Karpas-422 (cell line): Measurements from ENCODE around the gene PCDHB8. TPM values are rescaled to one million over a fixed set of nuclear protein-coding genes. Genes with fewer than 3 reads are reported as not detected.

Experiments used
- total RNA-seq: library from RNA; depleted of rRNA; stranded (reverse); fragments of >200 nt; shearing (Covaris generic); gene quantifications from 2 replicates; pipeline ENCODE4 v1.2.3, GENCODE V29; 2014; ENCODE audit warnings: low replicate concordance; rRNA removed

PCDHB8 gene
- total RNA-seq, 1 experiment from 2014 or later: not detected

Other genes with a start within 250 kb of the PCDHB8 start
- gene PCDHAC2, start 211.3 kb upstream of the PCDHB8 start, total RNA-seq: not detected in 2 replicates
- gene PCDHB1, start 126.4 kb upstream of the PCDHB8 start, total RNA-seq: not detected in 2 replicates
- not detected in 2 replicates for gene PCDHB2, start 83.2 kb upstream of the PCDHB8 start, total RNA-seq
- gene PCDHB3, start 77.3 kb upstream of the PCDHB8 start, total RNA-seq: not detected in 2 replicates
- not detected in 2 replicates for gene PCDHB4, start 56.0 kb upstream of the PCDHB8 start, total RNA-seq
- not detected in 2 replicates for gene PCDHB5, start 42.6 kb upstream of the PCDHB8 start, total RNA-seq
- gene PCDHB6, start 27.7 kb upstream of the PCDHB8 start, total RNA-seq: not detected in 2 replicates
- not detected in 2 replicates for gene PCDHB7, start 5.1 kb upstream of the PCDHB8 start, total RNA-seq
- 0.04 and 0.54 TPM in 2 replicates for gene PCDHB16, start 4.6 kb downstream of the PCDHB8 start, total RNA-seq
- 0.11 and 0.29 TPM in 2 replicates for gene PCDHB9, start 9.4 kb downstream of the PCDHB8 start, total RNA-seq
- 0.11 TPM in 1 of 2 replicates, not detected in the other for gene PCDHB10, start 14.6 kb downstream of the PCDHB8 start, total RNA-seq
- gene PCDHB11, start 21.8 kb downstream of the PCDHB8 start, total RNA-seq: not detected in 2 replicates
- not detected in 2 replicates for gene PCDHB12, start 30.9 kb downstream of the PCDHB8 start, total RNA-seq
- gene PCDHB13, start 36.1 kb downstream of the PCDHB8 start, total RNA-seq: 0.19 and 0.69 TPM in 2 replicates
- 0.48 and 0.90 TPM in 2 replicates for gene PCDHB14, start 45.6 kb downstream of the PCDHB8 start, total RNA-seq
- gene PCDHB15, start 67.6 kb downstream of the PCDHB8 start, total RNA-seq: 0.25 TPM in 1 of 2 replicates, not detected in the other
- gene SLC25A2, start 126.3 kb downstream of the PCDHB8 start, total RNA-seq: 0.65 and 0.82 TPM in 2 replicates
- gene TAF7, start 143.0 kb downstream of the PCDHB8 start, total RNA-seq: 70.0 and 85.9 TPM in 2 replicates
- 0.48 and 1.2 TPM in 2 replicates for gene PCDHGA1, start 152.7 kb downstream of the PCDHB8 start, total RNA-seq
- 0.04 TPM in 1 of 2 replicates, not detected in the other for gene PCDHGA2, start 161.0 kb downstream of the PCDHB8 start, total RNA-seq
- not detected in 2 replicates for gene PCDHGA3, start 166.0 kb downstream of the PCDHB8 start, total RNA-seq
- gene PCDHGB1, start 172.3 kb downstream of the PCDHB8 start, total RNA-seq: 14.0 and 15.3 TPM in 2 replicates
- gene PCDHGA4, start 177.2 kb downstream of the PCDHB8 start, total RNA-seq: 11.1 and 13.5 TPM in 2 replicates
- gene PCDHGB2, start 182.2 kb downstream of the PCDHB8 start, total RNA-seq: 9.8 and 11.5 TPM in 2 replicates
- gene PCDHGA5, start 186.4 kb downstream of the PCDHB8 start, total RNA-seq: 8.8 and 9.7 TPM in 2 replicates
- gene PCDHGB3, start 192.5 kb downstream of the PCDHB8 start, total RNA-seq: 19.5 and 22.7 TPM in 2 replicates
- gene PCDHGA6, start 196.1 kb downstream of the PCDHB8 start, total RNA-seq: 10.9 and 14.5 TPM in 2 replicates
- 8.4 and 11.5 TPM in 2 replicates for gene PCDHGA7, start 205.0 kb downstream of the PCDHB8 start, total RNA-seq
- 6.3 and 10.0 TPM in 2 replicates for gene PCDHGB4, start 209.9 kb downstream of the PCDHB8 start, total RNA-seq
- gene PCDHGA8, start 214.8 kb downstream of the PCDHB8 start, total RNA-seq: 8.8 and 9.6 TPM in 2 replicates
- 17.0 and 26.4 TPM in 2 replicates for gene PCDHGB5, start 220.2 kb downstream of the PCDHB8 start, total RNA-seq
- 13.0 and 15.7 TPM in 2 replicates for gene PCDHGA9, start 225.0 kb downstream of the PCDHB8 start, total RNA-seq
- gene PCDHGB6, start 230.2 kb downstream of the PCDHB8 start, total RNA-seq: 5.5 and 8.8 TPM in 2 replicates
- 8.5 and 11.2 TPM in 2 replicates for gene PCDHGA10, start 235.2 kb downstream of the PCDHB8 start, total RNA-seq
- 6.3 and 10.4 TPM in 2 replicates for gene PCDHGB7, start 239.9 kb downstream of the PCDHB8 start, total RNA-seq
- 9.3 and 10.4 TPM in 2 replicates for gene PCDHGA11, start 243.3 kb downstream of the PCDHB8 start, total RNA-seq